Stimulated activated CD4-positive, alpha-beta T cell treated with anti-CD3 and anti-CD28 coated beads, Interleukin-1b, Interleukin-23, amount 100 ng/mL, for 4 hours (primary cell): ENCODE measurements around the gene TERC.
"Not testable (repeated sequence)": the region's sequence is repeated elsewhere in the genome, so short reads cannot be mapped to it uniquely, and the experiment has no call there.

Experiments used
- DNase-seq, 2 donors: peaks; one replicate each; pipeline ENCODE4 v3.0.0-alpha.2; 2020; ENCODE audit warnings: low read depth in 2 of 2

Gene TERC

DNA sequence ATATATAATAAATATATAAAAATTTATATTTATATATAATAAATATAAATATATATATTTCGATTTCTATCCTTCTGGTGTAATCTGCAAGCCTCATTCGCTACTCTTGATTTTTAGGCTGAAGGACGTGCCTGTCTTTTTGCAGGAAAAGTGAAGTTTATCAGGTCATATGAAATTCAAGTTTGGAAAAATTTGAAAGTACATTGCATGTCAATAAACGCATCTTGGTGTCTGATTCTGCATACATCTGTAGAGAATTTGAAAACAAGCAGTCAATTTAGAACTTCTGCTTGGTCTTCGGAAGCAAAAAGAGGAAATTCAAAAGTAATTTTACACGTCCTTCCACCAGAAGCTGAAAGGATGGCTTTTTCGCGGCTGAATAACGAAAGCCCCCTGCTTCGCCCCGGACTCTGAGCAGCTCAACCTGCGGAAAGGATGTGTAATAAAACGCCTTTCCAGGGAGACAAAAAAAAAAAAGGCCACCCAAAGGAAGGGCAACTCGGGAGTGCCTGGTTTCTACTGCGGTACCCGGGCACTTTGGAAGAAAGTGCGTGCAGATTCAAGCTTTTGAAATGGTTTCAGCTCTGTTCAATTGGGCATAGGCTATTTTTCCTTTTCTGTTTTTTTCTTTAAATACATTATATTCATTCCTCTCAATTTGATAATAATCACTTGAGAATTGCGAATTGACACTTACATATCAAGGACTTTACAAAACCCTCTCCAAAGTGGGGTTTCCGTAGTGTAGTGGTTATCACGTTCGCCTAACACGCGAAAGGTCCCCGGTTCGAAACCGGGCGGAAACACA lies 6.8 kb upstream of the TERC start:
- DNase-seq = peak; percentile 50 to 78

DNA sequence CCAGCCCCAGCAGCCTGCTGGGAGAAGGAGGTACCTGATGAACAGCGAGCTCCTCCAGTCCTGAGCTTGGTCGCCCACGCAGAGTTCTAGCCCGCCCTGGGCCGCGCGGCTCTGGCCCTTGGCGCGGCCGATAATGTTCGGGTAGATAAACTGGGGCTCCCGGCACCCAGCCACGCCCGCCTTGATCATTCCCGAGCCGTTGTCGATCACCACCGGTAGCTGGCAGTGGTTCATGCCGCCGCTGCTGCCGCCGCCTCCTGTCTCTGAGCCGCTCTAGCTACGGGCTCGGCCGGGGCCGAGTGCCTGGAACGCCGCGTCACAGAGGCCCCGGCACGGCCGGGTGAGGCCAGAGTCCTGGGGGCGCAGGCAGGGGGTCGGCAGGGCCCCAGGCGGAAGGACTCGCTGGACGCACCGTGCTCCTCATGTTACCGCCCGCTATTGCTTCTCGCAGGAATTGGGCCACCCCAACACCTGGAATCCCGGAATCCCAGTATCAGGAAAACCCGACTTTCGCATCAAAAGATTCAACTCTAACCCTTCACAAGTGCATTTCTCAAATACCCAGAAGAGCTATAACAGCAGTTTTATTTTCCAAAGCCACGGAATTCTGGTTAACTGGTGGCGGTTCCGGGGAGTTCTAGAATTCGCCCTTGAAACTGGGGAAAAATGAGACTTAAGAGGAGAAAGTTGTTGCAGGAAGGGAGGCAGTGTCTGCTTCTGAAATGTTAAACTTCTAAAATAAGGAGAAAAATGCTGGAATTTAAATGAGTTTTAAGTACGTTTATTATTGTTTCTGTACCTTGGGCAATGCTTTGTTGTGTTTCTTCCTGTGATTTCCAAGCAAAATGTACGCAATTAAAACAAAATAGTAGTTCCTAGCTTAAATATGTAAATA lies 4.7 kb upstream of the TERC start, which contains the start of gene ACTRT3:
Gene ACTRT3 (minus strand): TSS at position 275 of the 895 bp plus-strand sequence. CDS start 41 bp downstream, at position 234.
- peak; percentile 42 to 54 for DNase-seq

DNA sequence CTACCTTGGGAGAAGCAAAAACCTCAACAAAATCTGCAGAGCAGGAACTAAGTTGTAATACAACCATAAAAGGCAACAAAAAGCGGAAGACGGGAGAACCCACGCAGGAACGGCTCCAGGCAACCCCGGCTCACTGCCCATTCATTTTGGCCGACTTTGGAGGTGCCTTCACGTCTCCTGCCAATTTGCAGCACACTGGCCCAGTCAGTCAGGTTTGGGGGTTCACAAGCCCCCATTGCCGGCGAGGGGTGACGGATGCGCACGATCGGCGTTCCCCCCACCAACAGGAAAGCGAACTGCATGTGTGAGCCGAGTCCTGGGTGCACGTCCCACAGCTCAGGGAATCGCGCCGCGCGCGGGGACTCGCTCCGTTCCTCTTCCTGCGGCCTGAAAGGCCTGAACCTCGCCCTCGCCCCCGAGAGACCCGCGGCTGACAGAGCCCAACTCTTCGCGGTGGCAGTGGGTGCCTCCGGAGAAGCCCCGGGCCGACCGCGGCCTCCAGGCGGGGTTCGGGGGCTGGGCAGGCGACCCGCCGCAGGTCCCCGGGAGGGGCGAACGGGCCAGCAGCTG lies 463 bp downstream of the TERC start:
- DNase-seq = peak; percentile 41 to 46

DNA sequence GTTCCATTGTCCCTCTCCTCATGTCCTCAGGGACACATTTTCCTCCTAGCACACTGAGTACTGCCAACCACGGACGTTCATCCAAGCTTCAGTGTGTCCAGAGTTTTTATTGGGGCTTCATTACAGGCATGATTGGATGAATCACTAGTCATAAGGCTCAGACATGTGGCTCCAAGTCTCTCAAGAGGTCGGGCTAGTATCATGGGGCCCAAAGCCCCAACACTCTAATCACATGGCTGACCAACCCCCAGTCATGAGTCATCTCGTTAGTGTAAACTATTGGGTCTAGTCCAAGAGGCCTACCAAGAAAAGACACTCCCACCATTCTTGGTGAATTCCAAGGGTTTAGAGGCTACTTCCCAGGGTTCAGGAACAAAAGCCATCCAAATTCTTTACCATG lies 4.4 kb downstream of the TERC start:
- no peak for DNase-seq

DNA sequence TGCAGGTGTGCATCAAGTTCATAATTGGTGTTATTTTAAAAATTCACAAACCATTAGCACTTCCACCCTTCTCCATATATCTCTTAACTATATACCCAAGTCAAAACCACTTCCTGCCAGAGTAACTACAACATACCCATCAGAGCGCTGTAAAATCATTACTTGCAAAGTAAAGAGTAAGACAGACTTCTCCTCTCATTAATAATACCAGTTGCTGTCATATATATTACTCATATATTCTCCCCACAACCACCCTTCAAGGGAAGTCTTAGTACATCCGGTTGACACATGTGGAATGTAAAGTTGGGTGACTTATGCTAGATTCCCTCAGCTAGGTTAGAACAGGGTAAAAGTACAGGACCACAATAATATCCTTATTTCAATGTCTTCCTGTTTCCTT lies 5.6 kb downstream of the TERC start:
- DNase-seq = no peak

DNA sequence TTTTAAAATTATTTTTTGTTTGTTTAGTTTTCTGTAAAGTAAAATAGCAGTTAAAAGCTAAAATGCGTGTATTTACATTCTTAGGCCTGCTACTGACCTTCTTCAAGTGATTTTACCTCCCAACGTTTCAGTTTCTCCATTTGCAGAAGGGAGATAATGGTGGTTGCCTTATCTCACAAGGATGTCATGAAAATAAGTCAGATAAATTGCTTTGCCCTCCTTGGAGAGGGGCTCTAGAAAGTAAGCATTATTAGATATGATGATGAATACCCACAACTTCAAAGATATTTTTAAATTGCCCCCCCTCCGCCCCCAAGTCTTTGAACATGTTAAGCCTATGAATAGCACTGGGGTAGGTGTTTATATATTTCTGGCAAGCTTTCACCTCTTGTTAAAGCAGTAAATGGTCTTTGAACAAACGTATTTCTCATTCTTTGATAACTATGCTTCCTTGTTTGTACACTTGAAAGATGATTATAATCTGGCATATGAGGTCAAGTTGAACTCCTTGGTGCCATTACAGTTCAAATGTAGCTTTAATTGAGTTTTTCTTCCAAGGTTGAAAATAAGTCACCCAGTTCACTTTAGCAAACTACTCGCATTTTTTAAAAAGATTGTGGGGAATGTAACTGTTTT lies 6.4 kb downstream of the TERC start:
- no peak for DNase-seq

DNA sequence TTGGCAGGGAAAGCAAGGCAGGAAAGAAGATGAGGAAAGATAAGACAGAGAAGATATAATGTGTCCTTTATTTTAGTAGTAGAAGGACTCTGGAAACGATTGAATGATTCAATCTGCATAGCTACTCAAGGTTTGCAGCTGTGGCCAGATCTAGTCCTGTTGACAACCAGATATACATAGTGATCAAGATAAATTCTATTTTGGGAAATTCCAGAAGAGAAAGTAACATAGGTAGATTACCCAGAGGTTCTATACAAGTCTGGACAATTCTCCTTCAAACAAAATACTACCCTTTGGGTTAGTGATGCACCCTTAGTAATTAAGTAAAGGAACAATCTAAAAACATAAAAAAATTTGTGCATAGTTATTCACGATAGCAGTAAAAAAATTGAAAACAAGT lies 9.4 kb downstream of the TERC start:
- DNase-seq = no peak

DNA sequence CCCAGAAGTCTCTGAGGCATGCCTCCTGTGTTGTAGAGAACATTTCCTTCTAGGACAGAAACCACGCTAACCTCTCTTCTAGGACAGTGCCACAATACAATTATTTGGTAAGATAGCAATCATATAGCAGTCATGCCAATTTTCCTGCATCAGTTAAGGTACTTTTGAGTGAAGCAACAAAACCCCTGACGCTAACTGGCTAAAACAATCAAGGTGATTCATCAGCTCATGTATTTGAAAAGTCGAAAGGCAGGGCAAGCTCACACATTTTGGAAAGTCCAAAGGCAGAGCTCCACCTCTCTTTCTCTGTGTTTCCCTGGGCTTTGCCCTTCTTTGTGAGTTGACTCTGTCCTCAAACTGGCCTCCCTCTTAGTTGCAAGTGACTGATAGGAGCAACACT lies 10.1 kb downstream of the TERC start:
- no peak for DNase-seq

DNA sequence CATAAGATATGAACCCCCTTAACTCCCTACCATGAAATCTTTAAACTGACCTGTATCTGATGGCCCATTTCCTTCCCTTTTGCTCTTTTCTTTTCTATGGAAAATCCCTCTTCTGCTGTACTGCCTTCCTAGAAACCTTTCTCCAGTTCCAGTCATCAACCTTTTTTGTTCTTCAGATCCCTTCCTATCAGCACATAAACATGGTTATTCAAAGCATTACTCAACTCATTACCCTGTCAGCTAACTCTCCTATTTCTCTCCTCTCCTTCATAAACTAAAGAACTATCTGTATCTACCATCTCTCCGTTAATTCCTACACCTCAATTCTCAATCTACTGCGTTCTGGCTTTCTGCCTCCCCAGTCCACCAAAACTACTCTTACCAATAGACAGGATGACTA lies 13.0 kb downstream of the TERC start:
- no peak for DNase-seq

DNA sequence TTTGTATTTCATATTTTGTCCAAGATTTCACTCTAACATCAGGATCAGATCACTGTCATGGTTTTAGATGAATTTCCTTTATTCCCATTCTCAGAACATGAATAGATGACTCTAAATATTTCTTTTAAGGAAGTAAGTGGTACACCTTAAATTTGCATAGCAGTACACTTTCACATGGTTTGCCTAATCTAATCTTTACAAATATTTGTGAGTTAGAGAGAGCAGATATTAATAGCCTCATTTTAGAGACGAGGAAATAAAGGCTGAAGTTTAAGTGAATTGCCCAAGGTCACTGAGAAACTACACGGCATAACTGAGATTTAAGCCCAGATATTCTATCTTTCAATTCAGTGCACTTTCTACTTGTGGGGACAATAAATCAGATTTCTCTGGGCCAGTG lies 14.2 kb downstream of the TERC start:
- DNase-seq = no peak

DNA sequence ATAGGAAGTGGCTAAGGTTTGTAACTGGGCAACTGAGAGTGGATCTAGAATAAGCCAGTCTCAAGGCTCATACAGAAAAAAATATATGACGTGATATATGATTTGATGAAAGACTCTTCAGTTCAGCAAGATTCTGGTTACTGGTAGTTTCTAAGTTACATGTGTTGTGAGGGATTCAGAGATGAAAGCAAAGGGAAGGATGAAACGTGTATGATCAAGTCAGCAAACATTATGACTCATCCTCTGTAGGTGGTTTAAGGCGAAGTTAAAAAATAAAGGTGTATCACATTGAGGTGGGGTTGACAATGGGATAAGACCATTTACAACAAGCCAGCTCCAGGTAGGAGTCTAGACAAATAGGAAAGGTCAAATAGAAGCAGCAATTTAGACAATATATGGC lies 16.2 kb downstream of the TERC start:
- DNase-seq = no peak

DNA sequence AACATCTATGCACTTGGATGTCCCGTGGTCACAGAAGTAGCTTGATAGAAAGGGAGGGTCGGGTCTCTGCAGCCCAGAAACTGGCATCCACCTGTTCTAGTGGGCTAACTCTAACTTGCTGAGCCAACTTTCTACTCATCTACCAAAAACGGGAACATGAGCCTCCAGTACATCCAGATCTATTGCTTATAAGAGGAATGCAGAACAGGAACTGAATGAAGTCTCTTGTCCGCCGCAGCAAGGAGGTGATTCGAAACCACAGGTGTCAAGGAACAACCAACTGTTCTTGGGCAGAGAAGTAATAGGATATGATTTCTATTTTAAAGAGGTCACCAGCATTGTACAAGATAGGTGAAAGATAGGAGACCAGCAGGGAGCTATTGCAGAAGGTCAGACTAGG lies 17.9 kb downstream of the TERC start:
- no peak for DNase-seq

DNA sequence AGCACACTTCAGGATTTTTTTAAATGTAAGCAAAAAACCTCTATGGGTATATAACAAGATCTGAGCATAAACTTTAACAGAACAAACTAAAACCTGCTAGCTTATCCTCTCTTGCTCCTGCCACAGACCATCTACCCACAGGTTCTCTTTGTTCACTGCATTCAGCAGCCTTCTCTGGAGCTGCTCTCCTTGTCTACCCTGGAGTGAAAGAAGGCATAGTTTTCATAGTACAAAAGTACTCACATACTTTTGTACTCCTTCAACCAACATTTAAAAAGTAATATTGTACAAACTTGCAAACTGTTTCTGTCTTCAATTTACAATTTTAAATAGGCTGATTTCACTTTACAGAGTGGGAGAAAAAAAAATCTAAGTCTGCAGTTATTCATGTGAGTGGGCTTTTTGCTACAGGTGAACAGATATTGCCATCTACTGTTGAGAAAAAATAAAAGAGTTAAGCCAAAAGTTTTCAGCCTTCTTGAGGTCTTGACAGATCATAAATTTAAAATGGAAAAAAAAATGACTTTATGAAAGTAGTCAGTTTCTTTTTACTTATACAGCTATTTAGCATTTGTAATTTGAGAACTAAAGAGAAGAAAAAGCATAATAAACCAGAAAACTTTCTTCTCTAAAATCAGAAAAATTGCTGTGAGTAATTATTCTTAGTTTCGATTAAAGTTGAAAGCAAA lies 20.4 kb downstream of the TERC start:
- no peak for DNase-seq

DNA sequence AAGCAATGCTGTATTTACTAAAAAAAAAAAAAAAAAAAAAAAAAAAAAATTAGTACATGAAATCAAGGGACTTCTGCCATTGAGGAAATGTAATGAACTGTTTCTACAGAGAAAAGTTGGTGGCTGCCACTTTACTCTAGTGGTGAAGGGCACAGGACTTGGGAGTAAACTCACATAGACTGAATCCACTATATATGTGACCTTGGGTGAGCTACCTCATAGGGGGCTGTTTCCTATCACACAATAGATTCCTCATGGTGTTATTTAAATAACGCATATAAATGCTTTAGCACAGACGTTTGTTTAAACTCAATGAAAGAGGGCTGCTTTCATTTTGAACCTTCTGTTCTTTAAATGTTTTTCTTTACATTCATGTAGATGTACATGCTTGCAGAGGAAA lies 25.8 kb downstream of the TERC start:
- no peak for DNase-seq

DNA sequence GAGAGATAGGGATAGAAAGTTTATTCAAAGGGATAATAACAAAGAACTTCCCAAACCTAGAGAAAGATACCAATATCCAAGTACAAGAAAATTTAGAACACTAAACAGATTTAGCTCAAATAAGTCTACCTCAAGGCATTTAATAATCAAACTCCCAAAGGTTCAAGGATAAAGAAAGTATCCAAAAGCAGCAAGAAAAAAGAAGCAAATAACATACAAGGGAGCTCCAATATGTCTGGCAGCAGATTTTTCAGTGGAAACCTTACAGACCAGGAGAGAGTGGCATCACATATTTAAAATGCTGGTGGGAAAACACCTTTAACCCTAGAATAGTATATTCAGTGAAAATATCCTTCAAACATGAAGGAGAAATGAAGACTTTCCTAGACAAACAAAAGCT lies 33.0 kb downstream of the TERC start:
- not testable (repeated sequence) for DNase-seq

DNA sequence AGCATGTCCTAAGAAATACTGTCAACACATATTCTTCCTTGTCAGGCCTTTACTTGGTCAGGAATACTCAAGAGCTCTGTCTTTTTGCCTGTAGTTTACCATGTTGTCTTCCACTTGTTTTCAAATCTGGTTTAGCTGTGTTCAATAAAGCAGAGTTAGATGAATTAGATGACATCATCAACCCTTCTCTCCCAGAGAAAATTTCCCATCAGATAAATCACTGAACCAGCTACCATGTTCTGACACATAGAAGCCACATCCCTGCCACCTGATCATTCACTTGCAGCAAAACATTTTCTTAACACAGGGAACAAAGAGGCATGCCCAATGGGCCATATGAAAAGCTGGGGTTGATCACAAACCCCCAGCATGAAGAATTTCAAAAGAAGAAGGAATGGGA lies 42.1 kb downstream of the TERC start:
- no peak for DNase-seq

DNA sequence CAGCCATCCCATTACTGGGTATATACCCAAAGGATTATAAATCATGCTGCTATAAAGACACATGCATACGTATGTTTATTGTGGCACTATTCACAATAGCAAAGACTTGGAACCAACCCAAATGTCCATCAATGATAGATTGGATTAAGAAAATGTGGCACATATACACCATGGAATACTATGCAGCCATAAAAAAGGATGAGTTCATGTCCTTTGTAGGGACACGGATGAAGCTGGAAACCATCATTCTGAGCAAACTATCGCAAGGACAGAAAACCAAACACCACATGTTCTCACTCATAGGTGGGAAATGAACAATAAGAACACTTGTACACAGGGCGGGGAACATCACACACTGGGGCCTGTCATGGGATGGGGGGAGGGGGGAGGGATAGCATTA lies 46.4 kb downstream of the TERC start:
- DNase-seq = not testable (repeated sequence)
